ENCODE data around the gene RTF2.
A peak's percentile ranks its signal among the peaks of the same experiment; 100 is the strongest.

Gene RTF2

GRCh38 chr20:56438284-56438683, 30.1 kb upstream of the RTF2 start:
- DNase-seq (ENCODE audit: low read depth in 2 of 2), result no peak

- DNase-seq (ENCODE audit: low read depth in 2 of 2), result no peak
Observed at GRCh38 chr20:56439771-56440291, 28.6 kb upstream of the RTF2 start.

- DNase-seq (ENCODE audit: low read depth in 2 of 2), result peak; percentile 52 to 56
Observed at GRCh38 chr20:56440346-56441007, 27.9 kb upstream of the RTF2 start.

- no peak for DNase-seq (ENCODE audit: low read depth in 2 of 2)
Observed at GRCh38 chr20:56442389-56443365, 25.8 kb upstream of the RTF2 start.

- DNase-seq (ENCODE audit: low read depth in 2 of 2), result no peak
Observed at GRCh38 chr20:56443654-56444540, 24.5 kb upstream of the RTF2 start.

- no peak for DNase-seq (ENCODE audit: low read depth in 2 of 2)
Observed at GRCh38 chr20:56445130-56445529, 23.3 kb upstream of the RTF2 start.

- DNase-seq (ENCODE audit: low read depth in 2 of 2), result no peak
Observed at GRCh38 chr20:56445540-56445939, 22.9 kb upstream of the RTF2 start.

- no peak for DNase-seq (ENCODE audit: low read depth in 2 of 2)
Observed at GRCh38 chr20:56447227-56447626, 21.2 kb upstream of the RTF2 start.

- no peak for DNase-seq (ENCODE audit: low read depth in 2 of 2)
Observed at GRCh38 chr20:56449459-56449858, 19.0 kb upstream of the RTF2 start.

GRCh38 chr20:56451056-56451765, 17.2 kb upstream of the RTF2 start:
- no peak for DNase-seq (ENCODE audit: low read depth in 2 of 2)

GRCh38 chr20:56453352-56453751, 15.1 kb upstream of the RTF2 start:
- DNase-seq (ENCODE audit: low read depth in 2 of 2), result no peak

- DNase-seq (ENCODE audit: low read depth in 2 of 2), result no peak
Observed at GRCh38 chr20:56454754-56455153, 13.7 kb upstream of the RTF2 start.

- DNase-seq (ENCODE audit: low read depth in 2 of 2), result no peak
Observed at GRCh38 chr20:56458206-56458821, 10.1 kb upstream of the RTF2 start.

- DNase-seq (ENCODE audit: low read depth in 2 of 2), result peak in 1 of 2 donors; percentile 10
Observed at GRCh38 chr20:56460459-56460858, 8.0 kb upstream of the RTF2 start.

GRCh38 chr20:56461576-56461975, 6.9 kb upstream of the RTF2 start:
- no peak for DNase-seq (ENCODE audit: low read depth in 2 of 2)

GRCh38 chr20:56463428-56463827, 5.0 kb upstream of the RTF2 start:
- no peak for DNase-seq (ENCODE audit: low read depth in 2 of 2)

- DNase-seq (ENCODE audit: low read depth in 2 of 2), result no peak
Observed at GRCh38 chr20:56465997-56466396, 2.4 kb upstream of the RTF2 start.

- no peak for DNase-seq (ENCODE audit: low read depth in 2 of 2)
Observed at GRCh38 chr20:56467968-56468315, 485 bp upstream of the RTF2 start.

- no peak for DNase-seq (ENCODE audit: low read depth in 2 of 2)
Observed at GRCh38 chr20:56469077-56469449, 636 bp downstream of the RTF2 start.

GRCh38 chr20:56483970-56484369, 15.5 kb downstream of the RTF2 start:
- DNase-seq (ENCODE audit: low read depth in 2 of 2), result no peak

- no peak for DNase-seq (ENCODE audit: low read depth in 2 of 2)
Observed at GRCh38 chr20:56487216-56487615, 18.8 kb downstream of the RTF2 start.

Data from activated CD8-positive, alpha-beta memory T cell treated with anti-CD3 and anti-CD28 coated beads for 4 hours (primary cell).